NCI-H510A (cell line): ENCODE data around the gene GALK2.
"Not testable (repeated sequence)": the region's sequence is repeated elsewhere in the genome, so short reads cannot be mapped to it uniquely, and the experiment has no call there.

Experiments
- DNase-seq: peaks from one replicate; lab custom pipeline; 2025; lab: John Stamatoyannopoulos, UW

The GALK2 gene

GRCh38 chr15:49343546-49343945, 173.5 kb downstream of the GALK2 start:
- DNase-seq, result no peak

- DNase-seq, result not testable (repeated sequence)
Observed at GRCh38 chr15:49354439-49354838, 184.4 kb downstream of the GALK2 start.

- DNase-seq, result no peak
Observed at GRCh38 chr15:49361370-49361769, 191.3 kb downstream of the GALK2 start.

- DNase-seq, result no peak
Observed at GRCh38 chr15:49366496-49366895, 196.4 kb downstream of the GALK2 start.

- DNase-seq, result no peak
Observed at GRCh38 chr15:49370782-49371181, 200.7 kb downstream of the GALK2 start.

GRCh38 chr15:49372366-49372765, 202.3 kb downstream of the GALK2 start:
- no peak for DNase-seq

- no peak for DNase-seq
Observed at GRCh38 chr15:49379996-49380395, 209.9 kb downstream of the GALK2 start.

- no peak for DNase-seq
Observed at GRCh38 chr15:49380912-49381311, 210.9 kb downstream of the GALK2 start.
